WTC11 (cell line): ENCODE data around the gene NLN. TPM values are rescaled to one million over a fixed set of nuclear protein-coding genes. Genes with fewer than 3 reads are reported as not detected.

Experiments used
- ATAC-seq: fragments of 200-7000 bp; cut with Tn5 transposase; 2 replicates; pipeline ENCODE4 v1.10.0; 2021; ENCODE audit warnings: mild to moderate bottlenecking, moderate library complexity
- CTCF ChIA-PET: fragments of 300-600 bp; sonication (Branson Sonifier 250); formaldehyde crosslinking; loops from one replicate; lab custom pipeline; 2021; ENCODE audit warnings: antibody characterized with exemption; lab: Charles Lee
- POLR2A ChIA-PET: fragments of 350-600 bp; sonication (Branson Sonifier 250); formaldehyde crosslinking; loops from one replicate; lab custom pipeline; 2021; ENCODE audit warnings: antibody characterized with exemption; lab: Charles Lee
- DNase-seq: peaks from one replicate; pipeline ENCODE4 v3.0.0; 2021; ENCODE audit warnings: low spot score
- H3K27ac Mint-ChIP-seq: 2 replicates; pipeline ENCODE4 v1.8.0; 2021; ENCODE audit warnings: mixed read lengths
- H3K27me3 Mint-ChIP-seq: 2 replicates; pipeline ENCODE4 v1.8.0; 2021; ENCODE audit warnings: low read depth, mild to moderate bottlenecking, moderate library complexity, mixed read lengths
- H3K36me3 Mint-ChIP-seq: 2 replicates; pipeline ENCODE4 v1.8.0; 2021; ENCODE audit warnings: mixed read lengths
- H3K4me1 Mint-ChIP-seq: 2 replicates; pipeline ENCODE4 v1.8.0; 2022; ENCODE audit warnings: mixed read lengths
- H3K4me3 Mint-ChIP-seq: 2 replicates; pipeline ENCODE4 v1.8.0; 2021; ENCODE audit warnings: mild to moderate bottlenecking, moderate library complexity, mixed read lengths
- H3K9me3 Mint-ChIP-seq: 2 replicates; pipeline ENCODE4 v1.8.0; 2021; ENCODE audit warnings: mixed read lengths
- AR ChIP-seq: fragments of 250-450 bp; sonication (Bioruptor Pico); IDR thresholded peaks from 2 replicates; pipeline ENCODE4 v1.9.0; 2021; ENCODE audit warnings: mild to moderate bottlenecking
- ATF1 ChIP-seq: sonication (generic); formaldehyde crosslinking; IDR thresholded peaks from 2 replicates; pipeline ENCODE4 v1.8.1; 2023; ENCODE audit warnings: mild to moderate bottlenecking, moderate library complexity, missing genetic modification reagents
- ATF6 ChIP-seq: sonication (generic); formaldehyde crosslinking; IDR thresholded peaks from 2 replicates; pipeline ENCODE4 v1.8.1; 2023; ENCODE audit warnings: mild to moderate bottlenecking, missing genetic modification reagents
- E2F1 ChIP-seq: sonication (generic); formaldehyde crosslinking; IDR thresholded peaks from 2 replicates; pipeline ENCODE4 v1.8.0; 2022; ENCODE audit warnings: mild to moderate bottlenecking, missing genetic modification reagents
- ETV6 ChIP-seq: sonication (generic); formaldehyde crosslinking; IDR thresholded peaks from 2 replicates; pipeline ENCODE4 v1.8.1; 2022; ENCODE audit warnings: mild to moderate bottlenecking, missing genetic modification reagents
- FOXP1 ChIP-seq: sonication (generic); formaldehyde crosslinking; IDR thresholded peaks from 2 replicates; pipeline ENCODE4 v1.8.0; 2022; ENCODE audit warnings: missing genetic modification reagents, mild to moderate bottlenecking, moderate library complexity, borderline replicate concordance
- HMGA2 ChIP-seq: fragments of 250-450 bp; sonication (Bioruptor Pico); IDR thresholded peaks from 2 replicates; pipeline ENCODE4 v1.4.0; 2021; ENCODE audit warnings: mild to moderate bottlenecking, moderate library complexity
- IRF2 ChIP-seq: sonication (generic); formaldehyde crosslinking; IDR thresholded peaks from 2 replicates; pipeline ENCODE4 v1.8.0; 2022; ENCODE audit warnings: low read depth, missing genetic modification reagents, borderline replicate concordance
- MAX ChIP-seq: sonication (generic); formaldehyde crosslinking; IDR thresholded peaks from 2 replicates; pipeline ENCODE4 v1.8.0; 2022; ENCODE audit warnings: mild to moderate bottlenecking, missing genetic modification reagents
- NFE2L1 ChIP-seq: sonication (generic); formaldehyde crosslinking; IDR thresholded peaks from 2 replicates; pipeline ENCODE4 v1.8.1; 2023; ENCODE audit warnings: missing genetic modification reagents
- OVOL2 ChIP-seq: fragments of 250-450 bp; sonication (Bioruptor Pico); IDR thresholded peaks from 2 replicates; pipeline ENCODE4 v1.9.0; 2021; ENCODE audit warnings: mild to moderate bottlenecking, borderline replicate concordance
- RELA ChIP-seq: sonication (generic); formaldehyde crosslinking; IDR thresholded peaks from 2 replicates; pipeline ENCODE4 v1.8.1; 2022; ENCODE audit warnings: missing genetic modification reagents, mild to moderate bottlenecking, borderline replicate concordance
- SMAD3 ChIP-seq: sonication (generic); formaldehyde crosslinking; IDR thresholded peaks from 2 replicates; pipeline ENCODE4 v1.8.0; 2022; ENCODE audit warnings: missing genetic modification reagents, mild to moderate bottlenecking, borderline replicate concordance
- TEAD1 ChIP-seq: sonication (generic); formaldehyde crosslinking; IDR thresholded peaks from 2 replicates; pipeline ENCODE4 v1.8.0; 2022; ENCODE audit warnings: mild to moderate bottlenecking, missing genetic modification reagents
- USF1 ChIP-seq: sonication (generic); formaldehyde crosslinking; IDR thresholded peaks from 2 replicates; pipeline ENCODE4 v1.8.0; 2022; ENCODE audit warnings: mild to moderate bottlenecking, missing genetic modification reagents
- ZBTB43 ChIP-seq: sonication (generic); formaldehyde crosslinking; IDR thresholded peaks from 2 replicates; pipeline ENCODE4 v1.8.1; 2023; ENCODE audit warnings: mild to moderate bottlenecking, missing genetic modification reagents
- ZNF263 ChIP-seq: sonication (generic); formaldehyde crosslinking; IDR thresholded peaks from 2 replicates; pipeline ENCODE4 v1.8.1; 2022; ENCODE audit warnings: low read depth, mild to moderate bottlenecking, moderate library complexity, missing genetic modification reagents
- ZNF317 ChIP-seq: sonication (generic); formaldehyde crosslinking; IDR thresholded peaks from 2 replicates; pipeline ENCODE4 v1.8.1; 2023; ENCODE audit warnings: low read depth, mild to moderate bottlenecking, moderate library complexity, missing genetic modification reagents, borderline replicate concordance
- ZNF416 ChIP-seq: fragments of 250-450 bp; sonication (Bioruptor Pico); IDR thresholded peaks from 2 replicates; pipeline ENCODE4 v1.9.0; 2021; ENCODE audit warnings: mild to moderate bottlenecking, inconsistent platforms
- ZNF423 ChIP-seq: fragments of 250-450 bp; sonication (Bioruptor Pico); IDR thresholded peaks from 2 replicates; pipeline ENCODE4 v2.1.2; 2022; ENCODE audit warnings: mild to moderate bottlenecking, moderate library complexity
- total RNA-seq: library from RNA; stranded (reverse); gene quantifications from 3 replicates; pipeline ENCODE4 v1.2.3, GENCODE V29; 2021

Gene NLN
- total RNA-seq, 1 experiment from 2014 or later, result 163 TPM

- TF ChIP-seq ZNF263 (CRISPR knock-in tag) (peak; percentile 68), ZBTB43 (CRISPR knock-in tag) (peak; percentile 8; the same call in 1 of the 2 replicates), NFE2L1 (CRISPR knock-in tag) (0 out of 2 replicates have a peak, but pooled peaks have one; percentile 15), FOXP1 (peak; percentile 76), MAX (peak; percentile 41; the same call in 1 of the 2 replicates), SMAD3 (CRISPR knock-in tag) (0 out of 2 replicates have a peak, but pooled peaks have one; percentile 49), ZNF423 (CRISPR knock-in tag) (no peak; the same call in 1 of the 2 replicates)
Observed at GRCh38 chr5:65721720-65722574, at the start of gene NLN, which contains the start of gene SGTB (continued).

- H3K27ac Mint-ChIP-seq, result peak overlapping the region; percentile 51; the same call in 1 of the 2 replicates
- CTCF ChIA-PET, result no interaction called here
- ATAC-seq (no peak), DNase-seq (no peak)
- H3K9me3 Mint-ChIP-seq, result no peaks in the 10 kb centered on the region
- H3K4me1 Mint-ChIP-seq, result peaks cover 4% of the 10 kb centered on the region; the same call in 1 of the 2 replicates
- no peaks in the 10 kb centered on the region for H3K36me3 Mint-ChIP-seq
- TF ChIP-seq RELA (CRISPR knock-in tag) (no peak), OVOL2 (CRISPR knock-in tag) (no peak), ATF1 (CRISPR knock-in tag) (no peak), ZNF317 (CRISPR knock-in tag) (no peak), NFE2L1 (CRISPR knock-in tag) (no peak), HMGA2 (CRISPR knock-in tag) (no peak), ATF6 (CRISPR knock-in tag) (no peak), TEAD1 (CRISPR knock-in tag) (no peak), USF1 (CRISPR knock-in tag) (no peak), E2F1 (CRISPR knock-in tag) (no peak), AR (CRISPR knock-in tag) (no peak), IRF2 (CRISPR knock-in tag) (no peak), ZNF416 (CRISPR knock-in tag) (no peak), ETV6 (no peak)
- H3K27me3 Mint-ChIP-seq, result no peaks in the 10 kb centered on the region
- POLR2A ChIA-PET, result no interaction called here
- H3K4me3 Mint-ChIP-seq, result no peak overlapping the region
Observed at GRCh38 chr5:65672796-65673195, 49.2 kb upstream of the NLN start.
